ENCODE data around the gene ZEB2.
A peak's percentile ranks its signal among the peaks of the same experiment; 100 is the strongest.

ZEB2 gene

DNA sequence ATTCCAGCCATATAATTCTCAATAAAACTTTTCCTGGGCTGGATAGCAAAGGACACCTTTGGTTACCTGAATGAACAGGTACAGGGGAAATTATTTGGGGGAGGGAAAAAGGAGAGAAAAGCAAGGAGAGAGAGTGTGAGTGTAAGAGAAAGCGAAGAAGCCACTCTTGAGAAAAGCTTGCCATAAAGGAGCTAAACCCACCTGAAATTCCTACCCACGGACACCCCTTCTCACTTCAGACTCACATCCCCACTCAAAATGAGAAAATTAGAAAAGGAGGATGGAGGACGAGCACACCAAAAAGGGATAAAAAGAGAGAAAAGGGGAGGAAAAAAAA lies 354 bp downstream of the ZEB2 start:
- H3K4me3 ChIP-seq (ENCODE audit: low read depth in 1 of 2, low read length in 1 of 2): peak overlapping the region; percentile 89 to 90
- H3K9me3 ChIP-seq: no peaks in the 10 kb centered on the region
- no peaks in the 10 kb centered on the region for H3K27me3 ChIP-seq
- peaks cover 46 to 50% of the 10 kb centered on the region in 2 experiments for H3K4me1 ChIP-seq (ENCODE audit: control insufficient read depth in 1 of 2, insufficient read depth in 1 of 2, low read depth in 1 of 2, low read length in 1 of 2)
- H3K27ac ChIP-seq: peak overlapping the region; percentile 99
- H3K36me3 ChIP-seq: no peaks in the 10 kb centered on the region
- TF ChIP-seq, protein P1, sequence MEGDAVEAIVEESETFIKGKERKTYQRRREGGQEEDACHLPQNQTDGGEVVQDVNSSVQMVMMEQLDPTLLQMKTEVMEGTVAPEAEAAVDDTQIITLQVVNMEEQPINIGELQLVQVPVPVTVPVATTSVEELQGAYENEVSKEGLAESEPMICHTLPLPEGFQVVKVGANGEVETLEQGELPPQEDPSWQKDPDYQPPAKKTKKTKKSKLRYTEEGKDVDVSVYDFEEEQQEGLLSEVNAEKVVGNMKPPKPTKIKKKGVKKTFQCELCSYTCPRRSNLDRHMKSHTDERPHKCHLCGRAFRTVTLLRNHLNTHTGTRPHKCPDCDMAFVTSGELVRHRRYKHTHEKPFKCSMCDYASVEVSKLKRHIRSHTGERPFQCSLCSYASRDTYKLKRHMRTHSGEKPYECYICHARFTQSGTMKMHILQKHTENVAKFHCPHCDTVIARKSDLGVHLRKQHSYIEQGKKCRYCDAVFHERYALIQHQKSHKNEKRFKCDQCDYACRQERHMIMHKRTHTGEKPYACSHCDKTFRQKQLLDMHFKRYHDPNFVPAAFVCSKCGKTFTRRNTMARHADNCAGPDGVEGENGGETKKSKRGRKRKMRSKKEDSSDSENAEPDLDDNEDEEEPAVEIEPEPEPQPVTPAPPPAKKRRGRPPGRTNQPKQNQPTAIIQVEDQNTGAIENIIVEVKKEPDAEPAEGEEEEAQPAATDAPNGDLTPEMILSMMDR (IDR thresholded peaks at IDR 0.05): no peak

DNA sequence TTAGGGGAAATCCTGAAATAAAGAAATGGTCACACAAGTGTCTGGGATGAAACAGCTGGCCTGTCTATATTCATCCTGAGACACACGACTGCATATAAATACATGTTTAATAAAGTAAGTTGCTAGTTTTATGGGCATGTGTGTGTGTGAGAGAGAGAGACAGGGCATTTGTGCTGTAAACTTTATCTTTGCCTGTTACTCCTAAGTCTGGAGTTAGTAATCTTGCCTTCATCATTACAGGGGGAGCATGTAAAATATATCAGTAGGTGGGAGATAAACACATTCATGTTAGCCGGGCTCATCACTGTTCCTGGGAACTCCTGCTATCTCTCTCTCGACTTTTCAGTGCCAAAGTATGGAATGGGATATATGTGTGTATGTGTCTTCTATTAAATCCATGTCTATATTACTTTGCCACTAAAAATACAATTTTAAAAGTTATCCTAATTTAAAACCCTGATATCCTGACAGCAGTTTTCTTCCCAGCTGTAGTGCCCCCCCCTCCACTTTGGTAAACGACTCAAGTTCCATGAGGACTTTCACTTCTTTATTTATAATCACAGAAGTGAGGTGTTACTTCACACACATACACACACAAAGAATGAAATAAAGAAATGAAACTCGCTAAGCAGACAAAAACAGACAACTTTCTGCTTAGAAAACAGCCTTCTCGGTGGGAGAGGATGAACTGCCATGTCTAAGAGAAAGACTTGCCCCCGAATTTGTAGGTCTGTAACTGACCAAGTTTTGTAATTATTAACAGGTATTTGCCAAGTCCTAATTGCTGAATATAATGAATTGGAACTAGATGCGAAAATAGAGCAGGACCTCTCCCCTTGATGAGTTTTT lies 947 bp downstream of the ZEB2 start:
- Histone ChIP-seq H3K4me1 (ENCODE audit: control insufficient read depth in 1 of 2, insufficient read depth in 1 of 2, low read depth in 1 of 2, low read length in 1 of 2) (peaks cover 52 to 56% of the 10 kb centered on the region in 2 experiments), H3K27ac (peak overlapping the region; percentile 99), H3K36me3 (no peaks in the 10 kb centered on the region), H3K4me3 (ENCODE audit: low read depth in 1 of 2, low read length in 1 of 2) (peak overlapping the region; percentile 89 to 90), H3K9me3 (no peaks in the 10 kb centered on the region), H3K27me3 (no peaks in the 10 kb centered on the region)
- TF ChIP-seq, protein P1 (IDR thresholded peaks at IDR 0.05): no peak

DNA sequence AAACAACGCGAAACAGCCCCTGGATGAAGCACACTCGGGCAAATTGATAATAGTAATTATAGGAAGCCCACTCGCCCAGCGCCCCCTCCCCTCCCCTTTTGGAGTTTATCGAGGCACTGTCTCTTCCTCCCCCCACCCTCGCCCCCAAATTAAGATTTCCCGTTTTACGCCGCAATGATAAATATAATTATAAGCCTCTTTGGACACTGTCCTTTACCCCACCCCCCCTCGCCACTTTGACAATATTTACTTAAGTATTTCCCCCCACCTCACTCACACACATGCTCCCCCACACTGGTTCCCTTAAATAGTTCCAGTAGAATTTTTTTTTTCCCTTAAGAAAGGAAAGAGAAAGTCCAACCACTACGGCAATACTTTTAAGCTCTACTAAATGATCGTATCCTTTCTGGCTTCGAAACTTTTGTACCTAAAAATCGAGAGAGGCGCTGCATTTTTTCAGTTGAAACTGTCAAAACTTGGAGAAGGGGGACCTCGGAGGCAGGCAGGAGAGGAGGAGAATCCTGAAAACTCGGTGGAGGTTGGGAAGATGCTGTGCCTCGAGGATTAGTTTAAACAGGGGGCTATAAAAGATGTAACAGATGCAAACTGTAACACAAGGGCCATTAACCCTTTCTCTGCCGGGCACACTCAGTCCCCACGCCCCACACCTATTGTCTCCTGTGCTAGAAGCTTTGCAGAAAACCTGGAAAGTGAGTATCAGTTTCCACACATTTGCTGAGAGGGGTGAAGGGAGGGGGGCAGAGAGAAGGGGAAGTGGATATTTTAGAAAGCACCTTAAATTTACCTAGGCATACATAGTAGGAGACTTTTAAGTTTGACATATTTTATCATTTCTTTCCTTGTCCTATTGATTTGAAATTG lies 1.8 kb downstream of the ZEB2 start:
- Histone ChIP-seq H3K4me3 (ENCODE audit: low read depth in 1 of 2, low read length in 1 of 2) (peak overlapping the region; percentile 89 to 90), H3K4me1 (ENCODE audit: control insufficient read depth in 1 of 2, insufficient read depth in 1 of 2, low read depth in 1 of 2, low read length in 1 of 2) (peaks cover 58 to 62% of the 10 kb centered on the region in 2 experiments), H3K36me3 (no peaks in the 10 kb centered on the region), H3K27me3 (no peaks in the 10 kb centered on the region), H3K27ac (peak overlapping the region; percentile 99), H3K9me3 (no peaks in the 10 kb centered on the region)
- TF ChIP-seq, protein P1 (IDR thresholded peaks at IDR 0.05): no peak

DNA sequence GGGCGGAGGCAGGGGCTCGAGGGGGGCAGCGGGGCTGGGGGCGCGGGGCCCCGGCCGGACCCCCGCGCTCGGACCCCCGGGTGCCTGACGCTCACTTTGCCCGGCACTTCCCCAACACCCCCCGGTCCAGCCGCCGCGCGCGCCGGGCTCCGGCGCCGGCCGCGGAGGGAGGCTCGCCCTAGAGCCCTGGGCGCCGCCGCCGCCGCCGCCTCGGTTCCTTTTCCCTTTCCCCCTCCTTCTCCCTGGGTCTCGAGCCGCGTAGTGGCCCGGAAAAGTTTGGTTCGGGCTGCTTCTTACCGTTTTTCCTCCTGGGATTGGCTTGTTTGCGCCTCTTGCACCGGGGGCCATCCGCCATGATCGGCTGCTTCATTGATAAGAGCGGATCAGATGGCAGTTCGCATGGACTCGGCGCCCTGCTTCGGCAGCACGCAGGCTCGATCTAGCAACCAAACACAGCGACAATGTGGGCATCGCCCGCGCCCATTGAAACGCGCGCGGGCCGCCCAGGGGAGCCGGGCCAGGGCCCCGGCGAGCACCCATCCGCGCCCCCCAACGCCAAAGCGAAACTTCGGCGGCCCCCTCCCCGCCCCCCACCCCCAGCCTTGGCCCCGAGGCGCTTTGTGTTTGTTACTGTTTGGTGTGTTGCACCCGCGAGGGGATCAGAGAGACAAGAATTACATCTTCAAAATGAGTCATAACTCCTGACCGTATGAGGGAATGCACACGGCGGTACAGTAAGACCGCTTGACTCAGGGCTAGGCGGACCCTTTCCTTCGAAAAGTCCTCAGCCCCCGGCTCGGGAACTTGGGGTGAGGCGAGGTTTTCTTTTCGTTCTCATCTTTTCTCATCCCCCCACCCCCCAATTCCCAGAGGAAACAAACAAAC lies 2.7 kb downstream of the ZEB2 start:
- TF ChIP-seq, protein P1 (IDR thresholded peaks at IDR 0.05): no peak
- H3K4me1 ChIP-seq (ENCODE audit: control insufficient read depth in 1 of 2, insufficient read depth in 1 of 2, low read depth in 1 of 2, low read length in 1 of 2): peaks cover 57 to 62% of the 10 kb centered on the region in 2 experiments
- no peaks in the 10 kb centered on the region for H3K9me3 ChIP-seq
- H3K4me3 ChIP-seq (ENCODE audit: low read depth in 1 of 2, low read length in 1 of 2): peak overlapping the region; percentile 89 to 90
- H3K27me3 ChIP-seq: no peaks in the 10 kb centered on the region
- peak overlapping the region; percentile 99 for H3K27ac ChIP-seq
- H3K36me3 ChIP-seq: no peaks in the 10 kb centered on the region

DNA sequence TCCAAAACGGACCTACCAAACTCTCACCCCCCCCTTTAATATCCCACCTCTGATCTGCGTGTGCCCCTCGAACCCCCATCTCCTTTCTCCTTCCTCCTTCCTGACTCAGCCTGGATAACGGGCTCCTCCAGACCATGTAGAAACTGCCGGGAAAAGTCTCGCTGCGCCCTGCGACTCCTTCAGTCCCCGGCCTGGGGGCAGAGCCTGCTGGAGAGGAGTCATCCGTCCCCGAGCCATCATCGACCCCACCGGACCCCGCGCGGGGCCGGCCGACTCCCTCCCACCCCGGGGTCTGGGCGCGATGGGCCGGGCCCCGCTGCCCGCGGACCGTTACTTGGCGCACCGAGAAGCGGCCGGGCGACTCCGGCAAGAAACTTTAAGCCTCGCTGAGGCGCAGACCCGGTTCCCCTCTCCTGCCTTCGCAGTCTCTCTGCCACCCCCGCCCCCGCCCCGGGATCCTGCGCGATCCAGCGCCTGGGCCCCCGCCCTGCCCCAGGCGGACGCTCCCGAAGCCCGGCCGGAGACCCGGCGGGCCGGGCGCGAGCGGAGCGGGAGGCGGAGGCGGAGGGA lies 3.4 kb downstream of the ZEB2 start:
- no peaks in the 10 kb centered on the region for H3K27me3 ChIP-seq
- peak overlapping the region; percentile 99 for H3K27ac ChIP-seq
- H3K4me1 ChIP-seq (ENCODE audit: control insufficient read depth in 1 of 2, insufficient read depth in 1 of 2, low read depth in 1 of 2, low read length in 1 of 2): peaks cover 57 to 63% of the 10 kb centered on the region in 2 experiments
- H3K4me3 ChIP-seq (ENCODE audit: low read depth in 1 of 2, low read length in 1 of 2): peak overlapping the region; percentile 89 to 90
- no peaks in the 10 kb centered on the region for H3K36me3 ChIP-seq
- no peaks in the 10 kb centered on the region for H3K9me3 ChIP-seq
- TF ChIP-seq, protein P1 (IDR thresholded peaks at IDR 0.05): no peak
